VCaP (cell line): Measurements from ENCODE around the gene PREX1.

Experiments
- H3K27ac ChIP-seq: fragments of 450-650 bp; 2 replicates; pipeline ENCODE4 v1.5.1; 2017
- CTCF ChIP-seq: fragments of 450-650 bp; conservative IDR thresholded peaks from 2 replicates; pipeline ENCODE4 v1.5.1; 2017; ENCODE audit warnings: mild to moderate bottlenecking, moderate library complexity

PREX1 gene

DNA sequence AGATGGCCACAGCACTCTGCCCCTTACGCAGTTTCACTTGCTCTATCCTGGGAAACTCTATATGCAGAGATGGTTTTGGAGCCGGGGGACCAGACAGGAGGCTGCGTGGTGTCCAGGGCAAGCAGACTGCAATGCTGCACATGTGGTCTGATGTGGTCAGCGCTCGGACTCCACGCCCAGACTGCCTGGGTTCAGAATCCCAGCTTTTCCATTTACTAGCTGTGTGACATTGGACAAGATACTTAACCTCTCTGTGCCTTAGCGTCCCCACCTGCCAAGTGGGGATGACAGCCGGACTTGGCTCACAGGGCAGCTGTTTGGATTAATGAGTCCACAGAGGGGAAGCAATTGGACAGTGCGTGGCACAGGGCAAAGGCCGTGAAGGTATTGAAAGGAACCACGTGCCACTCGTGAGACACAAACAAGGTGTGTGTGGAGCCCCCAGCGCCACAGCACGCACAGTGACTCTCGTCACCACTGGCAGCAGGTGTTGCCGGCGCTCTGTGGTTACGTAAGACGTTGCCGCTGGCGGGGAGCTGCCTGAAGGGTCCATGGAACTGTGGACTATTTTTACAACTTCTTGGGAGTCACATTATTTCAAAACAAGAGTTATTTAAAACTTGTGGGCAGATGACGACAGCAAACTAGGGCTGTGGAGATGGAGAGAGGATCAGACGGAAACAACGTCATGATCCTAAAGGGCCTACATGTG is 201.4 kb downstream of the PREX1 start:
- TF ChIP-seq CTCF = no peak
- H3K27ac ChIP-seq = no peak overlapping the region

DNA sequence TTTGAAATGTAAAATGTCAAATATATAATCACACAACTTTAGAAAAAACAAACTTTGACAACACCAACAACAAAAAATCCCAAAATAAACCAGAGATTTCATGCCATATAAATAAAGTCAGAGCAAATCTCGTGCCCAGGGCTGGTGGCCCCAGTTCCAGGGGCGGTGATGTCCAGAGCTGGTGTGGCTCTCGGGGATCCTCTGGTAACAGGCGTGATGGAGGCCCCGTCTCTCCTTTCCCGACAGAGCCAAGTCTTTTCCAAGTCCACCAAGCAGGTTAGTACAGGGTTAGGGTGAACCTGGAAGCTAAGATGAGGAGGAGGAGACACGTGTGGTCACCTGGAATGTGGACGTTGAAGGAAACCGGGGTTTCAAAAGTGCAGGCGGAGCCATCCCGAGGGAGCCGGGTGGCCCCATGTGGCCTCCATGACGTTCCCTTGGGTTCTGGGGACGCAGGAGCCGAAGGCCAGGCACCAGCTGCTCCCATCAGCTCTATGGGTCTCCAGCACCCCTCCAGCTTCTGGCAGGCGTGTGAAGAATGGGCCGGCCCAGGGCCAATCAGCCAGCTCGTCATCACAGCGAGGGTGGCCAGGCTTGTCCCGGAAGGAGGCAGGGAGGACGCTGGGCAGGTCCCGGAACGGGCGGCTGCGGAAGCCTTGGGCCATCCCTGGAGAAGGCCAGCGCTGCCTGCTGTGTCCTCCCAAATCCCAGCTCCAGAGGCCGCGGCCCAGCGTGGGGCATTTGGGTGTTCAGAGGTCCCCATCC is 202.5 kb downstream of the PREX1 start:
- no peak overlapping the region for H3K27ac ChIP-seq
- no peak for TF ChIP-seq CTCF

DNA sequence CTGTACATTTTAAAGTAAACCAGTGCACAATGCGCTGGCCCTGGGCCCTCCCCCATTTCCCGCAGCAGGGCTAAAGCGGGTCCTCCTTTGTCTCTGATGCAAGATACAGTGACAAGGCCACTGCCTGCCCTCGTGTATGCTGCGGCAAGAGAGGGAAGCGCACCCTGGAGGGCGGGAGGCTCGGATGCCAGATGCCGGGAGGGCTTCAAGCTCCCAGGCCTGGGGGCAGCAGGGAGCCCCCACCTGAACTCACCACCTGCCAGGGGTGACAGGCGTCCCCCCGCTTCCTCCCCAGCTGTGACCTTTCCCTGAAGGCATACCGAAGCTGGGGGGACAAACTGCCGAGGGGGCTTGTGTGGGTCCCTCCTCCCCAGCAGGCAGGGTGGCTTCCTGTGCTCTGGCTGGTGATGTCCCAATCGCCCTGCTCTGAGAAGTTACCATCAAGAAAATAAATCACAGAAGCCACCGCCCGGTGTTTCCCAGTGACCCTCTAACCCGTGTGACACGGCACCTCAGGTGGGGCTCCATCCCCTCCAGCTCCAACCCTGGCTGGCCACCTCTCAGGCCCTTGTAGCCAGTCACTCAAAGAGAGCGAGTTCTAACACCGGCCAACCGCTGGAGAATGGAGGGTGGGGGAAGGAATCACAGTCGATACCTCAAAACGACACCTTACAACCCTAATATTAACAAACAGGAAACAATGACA is 203.3 kb downstream of the PREX1 start:
- H3K27ac ChIP-seq = no peak overlapping the region
- TF ChIP-seq CTCF = no peak

GRCh38 chr20:48623906-48624265 is 203.9 kb downstream of the PREX1 start:
- TF ChIP-seq CTCF = no peak
- no peak overlapping the region for H3K27ac ChIP-seq

DNA sequence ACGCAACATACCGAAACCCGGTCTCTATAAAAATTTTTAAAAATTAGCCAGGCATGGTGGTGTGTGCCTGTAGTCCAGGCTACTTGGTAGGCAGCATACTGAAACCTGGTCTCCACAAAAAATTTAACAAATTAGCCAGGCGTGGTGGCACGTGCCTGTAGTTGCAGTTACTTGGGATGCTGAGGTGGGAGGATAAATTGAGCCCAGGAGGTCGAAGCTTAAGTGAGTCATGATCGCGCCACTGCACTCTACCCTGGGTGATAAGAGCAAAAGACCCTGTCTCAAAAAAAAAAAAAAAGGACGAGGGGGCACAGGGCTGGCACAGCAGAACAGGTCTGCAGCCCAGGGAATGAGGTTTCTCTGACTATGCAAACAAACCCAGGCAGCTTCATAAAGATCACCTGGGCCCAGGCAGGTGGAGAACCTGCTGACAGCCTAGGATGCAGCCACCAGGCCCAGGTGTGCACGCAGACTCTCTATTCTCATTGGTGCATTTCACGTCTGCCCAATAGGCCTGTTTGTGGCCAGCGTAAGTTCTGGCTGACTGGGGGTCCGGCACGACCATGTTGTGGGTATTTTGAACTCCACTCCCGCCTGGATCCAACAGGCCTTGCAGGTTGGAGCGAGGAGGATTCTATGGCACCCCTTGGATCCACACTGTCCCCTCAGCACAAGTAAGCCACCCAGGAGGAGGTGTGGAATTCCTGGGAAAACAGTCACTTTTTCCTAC is 204.5 kb downstream of the PREX1 start:
- TF ChIP-seq CTCF = no peak
- H3K27ac ChIP-seq = no peak overlapping the region

DNA sequence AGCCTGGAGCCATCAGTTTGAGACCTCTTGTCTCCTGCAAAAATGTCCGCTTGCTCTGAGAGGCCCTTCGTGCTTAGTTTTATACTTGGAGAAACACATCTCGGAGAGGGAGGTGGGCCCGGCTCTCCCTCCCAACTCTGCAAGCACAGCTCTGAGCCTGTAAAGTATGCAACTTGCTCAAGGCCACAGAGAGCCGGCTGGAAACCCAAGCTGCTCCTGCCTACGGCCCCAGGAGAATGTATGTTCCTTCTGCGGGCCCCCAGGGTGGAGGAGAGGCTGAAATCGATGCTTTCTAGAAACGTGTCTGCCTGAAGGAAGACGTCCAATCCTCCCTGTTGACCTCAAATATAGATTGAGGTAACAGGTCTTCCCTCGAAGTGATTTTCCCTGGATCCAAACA is 205.4 kb downstream of the PREX1 start:
- no peak for TF ChIP-seq CTCF
- H3K27ac ChIP-seq = no peak overlapping the region
